COLO668 (cell line): Measurements from ENCODE around the gene PXDN.

Source experiments
- DNase-seq: peaks from one replicate; lab custom pipeline; 2025; ENCODE audit not compliant: unreplicated experiment; lab: John Stamatoyannopoulos, UW

Gene PXDN

GRCh38 chr2:1601067-1601412, 143.3 kb downstream of the PXDN start:
- DNase-seq, result no peak

GRCh38 chr2:1600191-1601066, 143.9 kb downstream of the PXDN start:
- no peak for DNase-seq

GRCh38 chr2:1599301-1600085, 144.8 kb downstream of the PXDN start:
- no peak for DNase-seq

- DNase-seq, result no peak
Measured at GRCh38 chr2:1598800-1599199, 145.5 kb downstream of the PXDN start.

- no peak for DNase-seq
Measured at GRCh38 chr2:1598041-1598710, 146.1 kb downstream of the PXDN start.

- DNase-seq, result no peak
Measured at GRCh38 chr2:1595274-1595673, 149.0 kb downstream of the PXDN start.

- DNase-seq, result no peak
Measured at GRCh38 chr2:1594373-1595171, 149.7 kb downstream of the PXDN start.

GRCh38 chr2:1594123-1594372, 150.3 kb downstream of the PXDN start:
- DNase-seq, result no peak

GRCh38 chr2:1593371-1594122, 150.8 kb downstream of the PXDN start:
- no peak for DNase-seq

- peak; percentile 9 for DNase-seq
Measured at GRCh38 chr2:1591978-1592907, 152.1 kb downstream of the PXDN start.

- no peak for DNase-seq
Measured at GRCh38 chr2:1591461-1591770, 152.9 kb downstream of the PXDN start.

- no peak for DNase-seq
Measured at GRCh38 chr2:1590596-1591460, 153.5 kb downstream of the PXDN start.

- DNase-seq, result no peak
Measured at GRCh38 chr2:1588978-1589621, 155.2 kb downstream of the PXDN start.

- no peak for DNase-seq
Measured at GRCh38 chr2:1588051-1588977, 156.0 kb downstream of the PXDN start.

- DNase-seq, result no peak
Measured at GRCh38 chr2:1586923-1587840, 157.1 kb downstream of the PXDN start.
